ENCODE data around the gene PRDX6.

DNA sequence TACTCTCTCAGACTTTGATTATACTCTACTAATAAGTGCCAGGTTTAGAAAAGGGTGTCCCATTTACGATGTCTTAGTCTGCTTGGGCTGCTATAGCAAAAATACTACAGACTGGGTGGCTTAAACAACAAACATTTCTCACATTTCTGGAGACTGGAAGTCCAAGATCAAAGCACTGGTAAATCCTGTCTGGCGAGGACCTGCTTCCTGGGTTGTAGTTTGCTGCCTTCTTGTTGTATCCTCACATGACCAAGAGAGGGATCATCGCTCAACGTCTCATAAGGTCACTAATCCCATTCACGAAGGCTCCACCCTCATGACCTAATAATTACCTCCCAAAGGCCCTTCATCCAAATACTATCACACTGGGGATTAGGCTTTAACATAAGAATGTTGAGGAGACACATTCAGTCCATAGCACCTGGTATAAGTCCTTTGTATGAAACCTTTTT, 12.0 kb downstream of the PRDX6 start:
- TF ChIP-seq EZH2 (IDR thresholded peaks at IDR 0.05; ENCODE audit: borderline replicate concordance, low read depth, low read length, severe bottlenecking) (no peak), FOS (IDR thresholded peaks at IDR 0.05; ENCODE audit: borderline replicate concordance, insufficient read depth, low read length) (no peak), POLR2A (IDR thresholded peaks at IDR 0.05; ENCODE audit: low read depth, low read length) (no peak), POLR2AphosphoS5 (IDR thresholded peaks at IDR 0.05; ENCODE audit: insufficient read depth, low read depth, low read length) (peak; percentile 26), GATA2 (IDR thresholded peaks at IDR 0.05; ENCODE audit: insufficient read depth, insufficient read length, low read depth, low read length) (no peak)
- TF ChIP-seq, protein P1, sequence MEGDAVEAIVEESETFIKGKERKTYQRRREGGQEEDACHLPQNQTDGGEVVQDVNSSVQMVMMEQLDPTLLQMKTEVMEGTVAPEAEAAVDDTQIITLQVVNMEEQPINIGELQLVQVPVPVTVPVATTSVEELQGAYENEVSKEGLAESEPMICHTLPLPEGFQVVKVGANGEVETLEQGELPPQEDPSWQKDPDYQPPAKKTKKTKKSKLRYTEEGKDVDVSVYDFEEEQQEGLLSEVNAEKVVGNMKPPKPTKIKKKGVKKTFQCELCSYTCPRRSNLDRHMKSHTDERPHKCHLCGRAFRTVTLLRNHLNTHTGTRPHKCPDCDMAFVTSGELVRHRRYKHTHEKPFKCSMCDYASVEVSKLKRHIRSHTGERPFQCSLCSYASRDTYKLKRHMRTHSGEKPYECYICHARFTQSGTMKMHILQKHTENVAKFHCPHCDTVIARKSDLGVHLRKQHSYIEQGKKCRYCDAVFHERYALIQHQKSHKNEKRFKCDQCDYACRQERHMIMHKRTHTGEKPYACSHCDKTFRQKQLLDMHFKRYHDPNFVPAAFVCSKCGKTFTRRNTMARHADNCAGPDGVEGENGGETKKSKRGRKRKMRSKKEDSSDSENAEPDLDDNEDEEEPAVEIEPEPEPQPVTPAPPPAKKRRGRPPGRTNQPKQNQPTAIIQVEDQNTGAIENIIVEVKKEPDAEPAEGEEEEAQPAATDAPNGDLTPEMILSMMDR (IDR thresholded peaks at IDR 0.05; ENCODE audit: extremely low read depth in 1 of 2, insufficient read depth in 1 of 2, low read depth in 1 of 2, low read length in 2 of 2), result no peak
- TF ChIP-seq, protein P2, sequence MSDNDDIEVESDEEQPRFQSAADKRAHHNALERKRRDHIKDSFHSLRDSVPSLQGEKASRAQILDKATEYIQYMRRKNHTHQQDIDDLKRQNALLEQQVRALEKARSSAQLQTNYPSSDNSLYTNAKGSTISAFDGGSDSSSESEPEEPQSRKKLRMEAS (IDR thresholded peaks at IDR 0.05; ENCODE audit: insufficient read depth, insufficient read length), result no peak
